GM18907 (cell line): ENCODE measurements around the gene BCL2L12.

Source experiments
- ATAC-seq: cut with Tn5 transposase; IDR thresholded peaks from one replicate; pipeline ENCODE4 v1.9.1; 2021; ENCODE audit warnings: mild to moderate bottlenecking, moderate library complexity; ENCODE audit not compliant: unreplicated experiment

The BCL2L12 gene

GRCh38 chr19:49684251-49684982 is 18.7 kb downstream of the BCL2L12 start:
- no peak for ATAC-seq

DNA sequence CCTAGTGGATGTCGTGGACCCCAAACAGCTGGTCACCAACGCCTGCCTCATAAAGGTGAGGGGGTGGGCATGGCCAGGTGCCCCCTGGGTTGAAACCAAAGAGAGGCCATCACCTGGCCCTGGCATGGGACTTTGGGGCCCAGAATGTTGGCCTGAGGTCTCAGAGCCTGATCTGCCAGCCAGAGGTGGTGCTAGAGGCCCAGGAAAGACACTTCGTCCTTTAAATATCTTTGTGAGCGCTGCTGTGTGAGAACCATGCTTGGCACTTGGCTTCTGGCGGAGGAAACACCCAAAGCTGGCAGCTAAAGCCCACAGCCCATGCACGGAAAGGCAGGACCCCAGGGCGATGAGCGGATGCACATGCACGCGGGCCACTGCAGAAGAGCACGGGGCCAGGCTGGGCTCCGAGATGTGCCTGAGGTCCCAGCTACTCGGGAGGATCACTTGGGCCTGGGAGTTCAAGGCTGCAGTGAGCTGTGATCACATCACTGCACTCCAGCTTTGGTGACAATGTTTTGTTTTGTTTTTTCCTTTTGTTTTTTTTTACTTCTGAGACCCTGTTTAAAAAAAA is 19.3 kb downstream of the BCL2L12 start:
- no peak for ATAC-seq

- ATAC-seq, result no peak
Measured at GRCh38 chr19:49685845-49686332, 20.2 kb downstream of the BCL2L12 start.

DNA sequence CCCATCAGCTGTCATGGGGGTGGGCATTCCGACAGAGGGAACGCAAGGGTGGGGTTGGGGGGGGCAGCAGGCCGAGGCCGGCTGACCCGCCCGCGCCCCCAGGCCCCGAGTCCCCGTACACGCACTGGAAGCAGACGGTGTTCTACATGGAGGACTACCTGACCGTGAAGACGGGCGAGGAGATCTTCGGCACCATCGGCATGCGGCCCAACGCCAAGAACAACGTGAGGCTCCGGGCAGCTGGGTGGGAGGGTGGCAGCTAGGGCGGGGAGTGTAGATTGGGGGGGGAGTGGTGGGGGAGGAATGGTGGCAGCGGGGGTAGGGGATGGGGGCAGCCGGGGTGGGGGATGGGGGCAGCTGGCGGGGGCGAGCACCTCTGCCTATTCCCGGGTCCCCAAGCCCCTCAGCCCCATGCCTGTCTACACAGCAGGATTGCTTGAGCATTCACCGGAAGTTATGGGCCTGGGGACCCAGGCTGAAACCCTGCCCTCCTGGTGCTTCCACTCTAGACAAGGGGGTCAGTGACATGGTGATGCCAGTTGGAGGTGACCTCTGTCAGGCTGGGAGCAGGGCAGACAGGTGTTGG is 20.9 kb downstream of the BCL2L12 start:
- no peak for ATAC-seq

DNA sequence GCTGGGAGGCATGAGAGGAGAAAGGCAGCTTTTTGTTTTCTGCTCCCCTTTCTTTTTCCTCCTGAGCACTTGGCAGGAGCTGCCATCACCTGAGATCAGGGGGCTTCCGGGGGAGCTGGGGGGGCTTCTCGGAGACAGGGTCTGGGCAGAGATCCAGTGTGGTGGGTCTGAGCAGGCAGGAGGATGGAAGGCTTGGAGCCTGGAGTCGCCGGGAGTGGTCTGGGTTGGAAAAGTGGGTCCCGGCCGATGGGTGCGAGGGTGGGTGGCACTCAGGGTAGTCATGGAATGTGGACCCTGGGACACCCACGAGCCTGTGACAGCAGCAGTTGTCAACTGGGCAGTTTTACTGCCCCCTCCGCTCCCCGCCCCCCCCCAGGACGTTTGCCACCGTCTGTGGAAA is 21.4 kb downstream of the BCL2L12 start:
- no peak for ATAC-seq

GRCh38 chr19:49687566-49688316 is 22.0 kb downstream of the BCL2L12 start:
- no peak for ATAC-seq

- no peak for ATAC-seq
Measured at GRCh38 chr19:49688531-49689132, 22.9 kb downstream of the BCL2L12 start.

- ATAC-seq, result no peak
Measured at GRCh38 chr19:49689133-49690078, 23.7 kb downstream of the BCL2L12 start, which contains the start of gene ADM5. Gene ADM5, plus strand, starts transcription at chr19:49689594. Its CDS starts 244 bp downstream, at chr19:49689838.

GRCh38 chr19:49690079-49690655 is 24.4 kb downstream of the BCL2L12 start:
- ATAC-seq, result no peak

- no peak for ATAC-seq
Measured at GRCh38 chr19:49690656-49691242, 25.0 kb downstream of the BCL2L12 start, which contains the start of gene CPT1C. Gene CPT1C, plus strand, starts transcription at chr19:49691116. Its CDS starts 1,137 bp downstream, at chr19:49692253.

DNA sequence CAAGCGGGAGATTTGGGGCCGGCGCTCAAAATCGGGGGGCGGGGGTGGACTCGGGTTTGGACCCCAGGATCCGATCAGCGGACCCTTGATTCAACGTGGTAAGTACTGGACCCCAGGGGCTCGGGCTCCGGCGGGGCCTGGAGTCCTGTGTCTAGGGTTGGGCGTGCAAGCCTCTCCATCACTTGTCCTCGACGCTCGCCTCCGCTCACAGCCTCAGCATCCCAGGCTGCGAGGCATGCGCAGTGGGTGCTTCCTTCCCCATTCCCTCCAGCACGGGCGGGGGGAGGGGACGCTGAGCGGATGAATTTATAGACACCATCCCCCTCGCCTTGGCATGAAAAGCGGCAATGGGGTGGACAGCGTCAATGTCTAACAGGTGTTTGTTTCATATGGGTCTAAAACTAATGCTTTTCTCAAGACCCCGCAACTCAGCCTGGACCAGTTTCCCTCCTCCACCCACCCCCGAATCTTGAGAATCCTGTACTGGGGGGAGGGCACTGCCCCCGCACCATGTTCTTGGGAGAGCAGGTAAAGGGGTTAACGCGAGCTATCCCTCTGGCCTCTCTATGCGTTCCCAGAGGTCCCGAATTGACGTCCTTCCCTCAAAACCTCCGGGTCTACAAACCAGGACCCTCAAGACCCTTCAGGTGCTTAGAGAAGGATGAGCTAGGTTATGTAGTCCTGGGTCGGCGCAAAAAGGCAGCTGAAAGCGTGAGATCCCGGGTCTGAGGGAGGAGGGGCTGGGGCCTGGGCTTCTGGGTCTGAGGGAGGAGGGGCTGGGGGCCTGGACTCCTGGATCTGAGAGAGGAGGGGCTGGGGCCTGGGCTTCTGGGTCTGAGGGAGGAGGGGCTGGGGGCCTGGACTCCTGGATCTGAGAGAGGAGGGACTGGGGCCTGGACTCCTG is 25.8 kb downstream of the BCL2L12 start:
- ATAC-seq, result no peak

GRCh38 chr19:49692147-49692506 is 26.4 kb downstream of the BCL2L12 start:
- ATAC-seq, result no peak

DNA sequence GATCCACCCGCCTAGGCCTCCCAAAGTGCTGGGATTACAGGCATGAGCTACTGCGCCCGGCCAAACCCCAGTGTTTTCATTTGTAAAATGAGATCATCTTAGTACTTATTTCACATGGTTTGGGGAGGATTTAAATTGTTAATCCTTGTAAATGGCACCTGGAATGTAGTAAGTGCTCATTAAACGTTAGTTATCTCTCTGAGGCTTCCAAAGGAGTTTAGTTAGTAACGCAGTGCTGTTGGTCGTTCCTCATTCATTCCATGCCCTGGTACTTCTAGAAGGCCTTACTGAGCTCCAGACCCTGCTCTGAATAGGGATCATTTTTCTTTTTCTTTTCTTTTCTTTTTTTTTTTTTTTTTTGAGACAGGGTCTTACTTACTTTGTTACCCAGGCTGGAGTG is 30.4 kb downstream of the BCL2L12 start:
- no peak for ATAC-seq

- no peak for ATAC-seq
Measured at GRCh38 chr19:49696865-49697264, 31.1 kb downstream of the BCL2L12 start.

- no peak for ATAC-seq
Measured at GRCh38 chr19:49699364-49699763, 33.6 kb downstream of the BCL2L12 start.

DNA sequence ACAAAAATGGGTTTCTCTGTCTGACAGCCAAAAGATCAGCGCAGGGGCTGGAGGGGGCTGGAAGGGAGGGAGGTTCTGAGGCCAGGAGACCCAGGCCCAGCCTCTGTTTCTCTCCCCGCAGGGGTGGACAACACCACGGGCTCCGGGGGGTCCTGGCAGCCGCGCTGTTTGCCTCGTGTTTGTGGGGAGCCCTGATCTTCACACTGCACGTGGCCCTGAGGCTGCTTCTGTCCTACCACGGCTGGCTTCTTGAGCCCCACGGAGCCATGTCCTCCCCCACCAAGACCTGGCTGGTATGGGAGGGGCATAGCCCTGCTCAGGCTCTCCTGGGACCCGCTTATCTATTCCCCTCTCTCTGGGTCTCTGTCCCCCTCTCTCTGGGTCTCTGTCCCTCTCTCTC is 34.8 kb downstream of the BCL2L12 start:
- no peak for ATAC-seq

DNA sequence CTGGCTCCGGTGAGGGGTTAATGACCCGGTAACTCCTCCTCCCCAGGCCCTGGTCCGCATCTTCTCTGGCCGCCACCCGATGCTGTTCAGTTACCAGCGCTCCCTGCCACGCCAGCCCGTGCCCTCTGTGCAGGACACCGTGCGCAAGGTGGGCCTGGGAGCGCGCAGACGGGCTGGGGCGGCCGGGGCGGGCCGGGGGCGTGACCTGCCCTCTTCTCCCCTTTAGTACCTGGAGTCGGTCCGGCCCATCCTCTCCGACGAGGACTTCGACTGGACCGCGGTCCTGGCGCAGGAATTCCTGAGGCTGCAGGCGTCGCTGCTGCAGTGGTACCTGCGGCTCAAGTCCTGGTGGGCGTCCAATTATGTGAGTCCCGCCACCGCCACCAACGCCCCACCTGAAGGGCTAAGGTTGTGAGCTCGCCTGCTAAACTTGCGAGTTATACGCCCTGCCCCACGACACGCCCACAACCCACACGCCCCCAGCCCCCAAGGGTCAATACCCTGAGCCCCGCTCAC is 35.6 kb downstream of the BCL2L12 start:
- no peak for ATAC-seq
